H1 (cell line): Measurements from ENCODE around the gene CD47. TPM values are rescaled to one million over a fixed set of nuclear protein-coding genes. Genes with fewer than 3 reads are reported as not detected.

Experiments used
- CTCF ChIA-PET: fragments of 300-600 bp; sonication (Branson Sonifier 250); formaldehyde crosslinking; loops from one replicate; lab custom pipeline; 2021; ENCODE audit not compliant: partially characterized antibody; lab: Charles Lee
- POLR2A ChIA-PET: fragments of 300-600 bp; sonication (Branson Sonifier 250); formaldehyde crosslinking; loops from one replicate; lab custom pipeline; 2021; ENCODE audit warnings: inconsistent platforms; ENCODE audit not compliant: partially characterized antibody; lab: Charles Lee
- DNase-seq, 2 experiments: peaks; one replicate each; pipeline versions ENCODE4 v3.0.0 to v3.0.0-alpha.2; 2010 to 2022; ENCODE audit warnings: low spot score in 2 of 2, low read depth in 1 of 2, mixed read lengths in 1 of 2
- FAIRE-seq: peaks from 2 replicates; lab custom pipeline; 2011; peaks lifted over from hg19 to GRCh38; lab: Jason Lieb, UNC
- H2AFZ ChIP-seq: 2 replicates; pipeline ENCODE4 v1.8.1; 2012; ENCODE audit warnings: low read length, inconsistent platforms
- H2AK5ac ChIP-seq: 2 replicates; pipeline ENCODE4 v1.6.1; 2013; ENCODE audit warnings: low read depth, low read length
- H2BK120ac ChIP-seq: replicated peaks from 2 replicates; pipeline ENCODE3; 2013; ENCODE audit warnings: low read depth, low read length, inconsistent platforms
- H2BK12ac ChIP-seq: 2 replicates; pipeline ENCODE4 v1.6.1; 2013; ENCODE audit warnings: low read depth, low read length
- H2BK15ac ChIP-seq: 2 replicates; pipeline ENCODE4 v1.6.1; 2013; ENCODE audit warnings: low read length
- H2BK20ac ChIP-seq: 2 replicates; pipeline ENCODE4 v1.6.1; 2013; ENCODE audit warnings: low read length
- H2BK5ac ChIP-seq: 2 replicates; pipeline ENCODE4 v1.6.1; 2013; ENCODE audit warnings: low read depth, low read length
- H3K14ac ChIP-seq: 2 replicates; pipeline ENCODE4 v1.6.1; 2013; ENCODE audit warnings: inconsistent platforms; ENCODE audit not compliant: insufficient read length
- H3K18ac ChIP-seq: 2 replicates; pipeline ENCODE4 v1.6.1; 2013; ENCODE audit warnings: low read length; ENCODE audit errors: extremely low read depth
- H3K23ac ChIP-seq: 2 replicates; pipeline ENCODE4 v1.6.1; 2013; ENCODE audit warnings: inconsistent platforms; ENCODE audit not compliant: insufficient read length
- H3K23me2 ChIP-seq: 2 replicates; pipeline ENCODE4 v1.6.1; 2013; ENCODE audit warnings: low read depth, low read length
- H3K27ac ChIP-seq: 2 replicates; pipeline ENCODE4 v1.6.1; 2011; ENCODE audit warnings: low read depth, low read length, inconsistent platforms
- H3K27me3 ChIP-seq, 4 experiments: replicated peaks in 1 of 4; 1 replicate in 1 of 4; 2 replicates in 3 of 4; pipeline versions ENCODE4 v1.6.1 to v1.8.1; 2011 to 2013; ENCODE audit warnings: low read length in 3 of 4, mild to moderate bottlenecking in 3 of 4, inconsistent platforms in 2 of 4, mixed read lengths in 2 of 4, moderate library complexity in 1 of 4; ENCODE audit not compliant: control insufficient read depth in 3 of 4, insufficient read depth in 3 of 4; ENCODE audit errors: extremely low read depth in 1 of 4
- H3K36me3 ChIP-seq, 4 experiments: 2 replicates each; pipeline versions ENCODE4 v1.6.1 to v1.8.1; 2011 to 2013; ENCODE audit warnings: mild to moderate bottlenecking in 4 of 4, low read length in 3 of 4, moderate library complexity in 2 of 4, control low read depth in 1 of 4, inconsistent platforms in 1 of 4; ENCODE audit not compliant: insufficient read depth in 4 of 4, control insufficient read depth in 2 of 4
- H3K4ac ChIP-seq: replicated peaks from 2 replicates; pipeline ENCODE3; 2013; ENCODE audit warnings: low read length, low read depth, mixed read lengths, inconsistent platforms; ENCODE audit not compliant: insufficient read length
- H3K4me1 ChIP-seq, 4 experiments: replicated peaks in 1 of 4; 1 replicate in 1 of 4; 2 replicates in 3 of 4; pipeline versions ENCODE4 v1.6.1 to v1.8.1; 2011 to 2013; ENCODE audit warnings: low read length in 3 of 4, inconsistent platforms in 2 of 4, mixed read lengths in 1 of 4; ENCODE audit not compliant: insufficient read depth in 4 of 4, control insufficient read depth in 3 of 4
- H3K4me2 ChIP-seq, 2 experiments: 2 replicates each; pipeline versions ENCODE4 v1.6.1 to v1.8.1; 2011 to 2013; ENCODE audit warnings: low read depth in 2 of 2, low read length in 2 of 2, control low read depth in 1 of 2, inconsistent platforms in 1 of 2, mild to moderate bottlenecking in 1 of 2; ENCODE audit not compliant: insufficient read depth in 1 of 2
- H3K4me3 ChIP-seq, 4 experiments: fragments of 200-600, 300-600 bp in 1 of 4; sonication (generic), shearing (Covaris generic), sonication (Bioruptor Twin) in 1 of 4; 2 replicates each; pipeline versions ENCODE4 v1.5.1 to v1.8.1; 2011 to 2016; ENCODE audit warnings: low read length in 4 of 4, low read depth in 3 of 4, control low read depth in 2 of 4, inconsistent platforms in 2 of 4, mild to moderate bottlenecking in 2 of 4, mixed read lengths in 1 of 4, moderate library complexity in 1 of 4; ENCODE audit not compliant: insufficient read depth in 2 of 4; ENCODE audit errors: extremely low read depth in 1 of 4
- H3K56ac ChIP-seq: replicated peaks from 2 replicates; pipeline ENCODE3; 2013; ENCODE audit warnings: low read depth, mild to moderate bottlenecking, mixed read lengths, low read length, inconsistent platforms; ENCODE audit not compliant: insufficient read length
- H3K79me1 ChIP-seq: 2 replicates; pipeline ENCODE4 v1.6.1; 2013; ENCODE audit warnings: low read depth, low read length, control low read depth
- H3K79me2 ChIP-seq, 2 experiments: 2 replicates each; pipeline versions ENCODE4 v1.6.1 to v1.8.1; 2012 to 2013; ENCODE audit warnings: low read length in 2 of 2, mild to moderate bottlenecking in 2 of 2, inconsistent platforms in 1 of 2; ENCODE audit not compliant: insufficient read depth in 2 of 2, control insufficient read depth in 1 of 2
- H3K9ac ChIP-seq, 4 experiments: replicated peaks in 1 of 4; 1 replicate in 1 of 4; 2 replicates in 3 of 4; pipeline versions ENCODE4 v1.6.1 to v1.8.1; 2011 to 2013; ENCODE audit warnings: low read depth in 3 of 4, low read length in 3 of 4, control low read depth in 2 of 4, mild to moderate bottlenecking in 2 of 4, moderate library complexity in 2 of 4, inconsistent platforms in 1 of 4; ENCODE audit errors: extremely low read depth in 1 of 4
- H3K9me3 ChIP-seq, 2 experiments: 2 replicates each; pipeline versions ENCODE4 v1.6.1 to v1.8.1; 2012 to 2013; ENCODE audit warnings: mild to moderate bottlenecking in 2 of 2, moderate library complexity in 2 of 2, control low read depth in 1 of 2, inconsistent platforms in 1 of 2, low read depth in 1 of 2, low read length in 1 of 2, mixed read lengths in 1 of 2; ENCODE audit not compliant: insufficient read depth in 2 of 2
- H4K20me1 ChIP-seq, 2 experiments: replicated peaks in 1 of 2; 2 replicates each; pipeline versions ENCODE3 to v1.8.1; 2011 to 2013; ENCODE audit warnings: inconsistent platforms in 2 of 2, low read length in 2 of 2, mild to moderate bottlenecking in 1 of 2; ENCODE audit not compliant: insufficient read depth in 2 of 2, control insufficient read depth in 1 of 2
- H4K5ac ChIP-seq: 2 replicates; pipeline ENCODE4 v1.6.1; 2013; ENCODE audit warnings: low read length, low read depth, mixed read lengths, inconsistent platforms; ENCODE audit not compliant: insufficient read length
- H4K8ac ChIP-seq: 2 replicates; pipeline ENCODE4 v1.8.0; 2013; ENCODE audit warnings: mild to moderate bottlenecking, moderate library complexity, low read length, inconsistent platforms; ENCODE audit not compliant: insufficient read depth; ENCODE audit errors: extremely low read depth
- H4K91ac ChIP-seq: replicated peaks from 2 replicates; pipeline ENCODE3; 2013; ENCODE audit warnings: low read length, mixed read lengths, inconsistent platforms; ENCODE audit not compliant: insufficient read length
- BRCA1 ChIP-seq: IDR thresholded peaks from 2 replicates; pipeline ENCODE4 v1.6.1; 2012; ENCODE audit warnings: low read depth, low read length, improper control_type of control experiment
- CBX8 ChIP-seq: fragments of 300-800, 300-1000 bp; sonication (generic); IDR thresholded peaks from 2 replicates; pipeline ENCODE4 v1.7.1; 2016; ENCODE audit warnings: low read depth, low read length, borderline replicate concordance
- CREB1 ChIP-seq: IDR thresholded peaks from 2 replicates; pipeline ENCODE4 v1.6.1; 2012; ENCODE audit warnings: inconsistent platforms
- KDM4A ChIP-seq: IDR thresholded peaks from one replicate; pipeline ENCODE4 v1.7.1; 2012; ENCODE audit warnings: low read depth, mild to moderate bottlenecking, moderate library complexity, low read length, inconsistent platforms; ENCODE audit not compliant: severe bottlenecking
- POLR2A ChIP-seq, 2 experiments: IDR thresholded peaks; 1 replicate in 1 of 2; 2 replicates in 1 of 2; pipeline ENCODE4 v1.6.1; 2011; ENCODE audit warnings: low read depth in 2 of 2, low read length in 2 of 2, mild to moderate bottlenecking in 2 of 2; ENCODE audit errors: control extremely low read depth in 1 of 2
- RBBP5 ChIP-seq: IDR thresholded peaks from 2 replicates; pipeline ENCODE4 v1.7.1; 2012; ENCODE audit warnings: low read depth, mild to moderate bottlenecking, inconsistent platforms, low read length, moderate library complexity, borderline replicate concordance
- RNF2 ChIP-seq: fragments of 200-900, 300-1000 bp; sonication (generic); IDR thresholded peaks from 2 replicates; pipeline ENCODE4 v1.7.1; 2016; ENCODE audit warnings: borderline replicate concordance, low read depth, mild to moderate bottlenecking, antibody characterized with exemption, low read length; ENCODE audit not compliant: poor library complexity, severe bottlenecking; ENCODE audit errors: missing control alignments
- SAP30 ChIP-seq: fragments of 300-600 bp; sonication (generic); IDR thresholded peaks from 2 replicates; pipeline ENCODE4 v1.7.1; 2012; ENCODE audit warnings: low read length, moderate library complexity, mild to moderate bottlenecking, inconsistent platforms; ENCODE audit not compliant: insufficient read depth, insufficient replicate concordance
- WGBS, 2 experiments: shearing (Covaris generic) in 1 of 2; methylation state at CpG; one replicate each; pipeline versions ENCODE4 v1.1.6 to v1.1.7; 2013 to 2015; ENCODE audit warnings: low lambda C conversion rate in 2 of 2, mixed read lengths in 2 of 2, inconsistent platforms in 1 of 2, low coverage in 1 of 2, missing lambda C conversion rate in 1 of 2; ENCODE audit not compliant: insufficient replicate concordance in 2 of 2, insufficient coverage in 1 of 2, insufficient read length in 1 of 2; ENCODE audit errors: extremely low coverage in 1 of 2, missing lambda C conversion rate in 1 of 2; 5-methylcytosine and 5-hydroxymethylcytosine counted together
- polyA plus RNA-seq, 7 experiments: library from polyadenylated mRNA; depleted of rRNA in 3 of 7; stranded (reverse) in 5 of 7; unstranded in 2 of 7; fragments of >200 nt in 5 of 7; fragments of 200-250 nt in 2 of 7; gene quantifications; 1 replicate in 5 of 7; 2 replicates in 1 of 7; 4 replicates in 1 of 7; pipeline versions ENCODE4 v1.2.1 to v1.2.3, GENCODE V29; 2011 to 2013; ENCODE audit warnings: missing spikeins in 2 of 7, mixed read lengths in 2 of 7
- total RNA-seq: library from RNA; stranded (reverse); fragmentation: NEBNext Ultra II Directional; extraction: Animal tissue kit (Norgen Biotek cat#: 25700); gene quantifications from 2 replicates; pipeline ENCODE4 v1.2.1, GENCODE V29; 2021

The CD47 gene
- total and polyA plus RNA-seq, 2 of the 8 experiments (the other 6 are each of a cell fraction or from before 2014, with no cell fraction given): 14.4 to 19.3 TPM

DNA sequence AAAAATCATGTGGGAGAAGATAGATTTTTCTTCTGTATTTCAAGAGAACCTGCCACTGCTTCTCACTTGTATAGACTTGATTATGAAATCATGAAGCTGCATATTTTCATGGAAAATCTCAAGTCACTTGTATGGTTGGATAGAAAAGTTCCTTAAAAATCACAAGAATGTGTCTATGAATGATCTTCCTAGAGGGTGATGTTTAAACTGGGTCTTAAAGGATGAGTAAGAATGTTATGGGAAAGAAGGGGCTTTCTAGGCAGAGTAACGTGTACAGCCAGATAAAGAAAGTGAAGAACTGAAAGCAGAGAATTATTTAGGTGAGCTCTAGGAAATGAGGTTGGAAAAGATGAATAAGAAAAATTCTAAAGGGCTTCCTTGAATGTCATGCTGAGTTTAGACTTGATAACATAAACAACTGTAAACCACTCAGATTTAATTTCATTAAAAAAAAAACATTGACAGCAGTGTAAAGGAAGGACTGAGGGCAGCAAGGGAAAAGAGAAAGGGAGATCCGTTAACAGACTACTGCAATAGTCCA lies 5.0 kb downstream of the CD47 start:
- Histone ChIP-seq H2BK15ac (no peak overlapping the region), H3K23ac (no peak overlapping the region), H3K79me1 (no peaks in the 10 kb centered on the region), H3K79me2 (peaks cover 0 to 4% of the 10 kb centered on the region in 2 experiments; a peak in 1 of 4 replicates), H3K9me3 (no peaks in the 10 kb centered on the region), H3K27ac (no peak overlapping the region), H2BK120ac (no peak overlapping the region), H3K56ac (no peak overlapping the region), H4K20me1 (no peaks in the 10 kb centered on the region), H3K4me3 (no peak overlapping the region), H3K14ac (no peak overlapping the region), H3K4me2 (no peak overlapping the region), H3K4ac (no peak overlapping the region), H3K36me3 (no peaks in the 10 kb centered on the region), H2BK12ac (no peak overlapping the region), H2AFZ (no peak overlapping the region), H4K8ac (no peak overlapping the region), H3K4me1 (peaks cover 0 to 3% (median 0%) of the 10 kb centered on the region in 4 experiments; a peak in 2 of 7 replicates), H3K9ac (no peak overlapping the region), H2BK5ac (no peak overlapping the region), H3K27me3 (peaks cover 0 to 2% (median under 1%) of the 10 kb centered on the region in 4 experiments; a peak in 4 of 7 replicates), H4K5ac (no peak overlapping the region), H4K91ac (no peak overlapping the region), H3K18ac (no peak overlapping the region), H3K23me2 (peaks cover 3% of the 10 kb centered on the region; the same call in 1 of the 2 replicates), H2BK20ac (no peak overlapping the region), H2AK5ac (no peak overlapping the region)
- FAIRE-seq: no peak
- ChIA-PET CTCF (interaction anchor here (0.6 kb wide), 1 partner anchor 73 kb away, joined by 3 read pairs; no protein-coding TSS in a partner anchor), POLR2A (no interaction called here)
- DNase-seq: no peak
- WGBS, 2 experiments: 83% methylated on average over 2 of the region's 2 CpGs; no CpG with 5 or more reads in 1 of the 2 experiments
- no peak for TF ChIP-seq SAP30
- no peak for TF ChIP-seq RBBP5
- no peak for TF ChIP-seq CREB1
- TF ChIP-seq KDM4A: no peak
- TF ChIP-seq POLR2A (IDR thresholded peaks at IDR 0.05; ENCODE audit: control extremely low read depth in 1 of 2, low read depth in 2 of 2, low read length in 2 of 2): no peak
- TF ChIP-seq CBX8: no peak
- TF ChIP-seq RNF2: no peak
- no peak for TF ChIP-seq BRCA1
